DND-41 (cell line): ENCODE measurements around the gene PIK3AP1.

Experiments
- CTCF ChIP-seq: IDR thresholded peaks from 2 replicates; pipeline ENCODE4 v1.5.1; 2012; ENCODE audit warnings: borderline replicate concordance, low read length, moderate library complexity, mild to moderate bottlenecking; ENCODE audit not compliant: poor library complexity, severe bottlenecking; ENCODE audit errors: extremely low read depth
- EZH2 ChIP-seq: IDR thresholded peaks from 3 replicates; pipeline ENCODE4 v1.6.1; 2012; ENCODE audit warnings: borderline replicate concordance, low read depth, mild to moderate bottlenecking, moderate library complexity, low read length, inconsistent platforms; ENCODE audit not compliant: severe bottlenecking

- TF ChIP-seq EZH2 (no peak), CTCF (no peak)
Measured at GRCh38 chr10:96685306-96685705, 35.0 kb downstream of the PIK3AP1 start.
